Loucy (cell line): ENCODE data around the gene COG3.

Source experiments
- CTCF ChIP-seq: fragments of 200-600 bp; sonication (generic); conservative IDR thresholded peaks from 2 replicates; pipeline ENCODE4 v1.5.1; 2014; ENCODE audit warnings: mild to moderate bottlenecking, antibody characterized with exemption, low read length
- EZH2phosphoT487 ChIP-seq: fragments of 200-600 bp; IDR thresholded peaks from 2 replicates; pipeline ENCODE4 v1.6.1; 2018; ENCODE audit warnings: antibody characterized with exemption, mild to moderate bottlenecking, moderate library complexity, borderline replicate concordance

- TF ChIP-seq CTCF (no peak), EZH2phosphoT487 (no peak)
Measured at GRCh38 chr13:45565331-45565730, 100.6 kb downstream of the COG3 start.
